GM23248 (cell line): Measurements from ENCODE around the gene PRSS1.

Source experiments
- EZH2 ChIP-seq: fragments of 200-600 bp; sonication (generic); IDR thresholded peaks from 2 replicates; pipeline ENCODE4 v1.6.1; 2018; ENCODE audit warnings: antibody characterized with exemption, mild to moderate bottlenecking; ENCODE audit not compliant: insufficient read depth, poor library complexity, severe bottlenecking
- EZH2phosphoT487 ChIP-seq: fragments of 200-600 bp; sonication (generic); IDR thresholded peaks from 2 replicates; pipeline ENCODE4 v1.6.1; 2018; ENCODE audit warnings: antibody characterized with exemption, moderate library complexity, mild to moderate bottlenecking, low read depth; ENCODE audit not compliant: insufficient read depth

DNA sequence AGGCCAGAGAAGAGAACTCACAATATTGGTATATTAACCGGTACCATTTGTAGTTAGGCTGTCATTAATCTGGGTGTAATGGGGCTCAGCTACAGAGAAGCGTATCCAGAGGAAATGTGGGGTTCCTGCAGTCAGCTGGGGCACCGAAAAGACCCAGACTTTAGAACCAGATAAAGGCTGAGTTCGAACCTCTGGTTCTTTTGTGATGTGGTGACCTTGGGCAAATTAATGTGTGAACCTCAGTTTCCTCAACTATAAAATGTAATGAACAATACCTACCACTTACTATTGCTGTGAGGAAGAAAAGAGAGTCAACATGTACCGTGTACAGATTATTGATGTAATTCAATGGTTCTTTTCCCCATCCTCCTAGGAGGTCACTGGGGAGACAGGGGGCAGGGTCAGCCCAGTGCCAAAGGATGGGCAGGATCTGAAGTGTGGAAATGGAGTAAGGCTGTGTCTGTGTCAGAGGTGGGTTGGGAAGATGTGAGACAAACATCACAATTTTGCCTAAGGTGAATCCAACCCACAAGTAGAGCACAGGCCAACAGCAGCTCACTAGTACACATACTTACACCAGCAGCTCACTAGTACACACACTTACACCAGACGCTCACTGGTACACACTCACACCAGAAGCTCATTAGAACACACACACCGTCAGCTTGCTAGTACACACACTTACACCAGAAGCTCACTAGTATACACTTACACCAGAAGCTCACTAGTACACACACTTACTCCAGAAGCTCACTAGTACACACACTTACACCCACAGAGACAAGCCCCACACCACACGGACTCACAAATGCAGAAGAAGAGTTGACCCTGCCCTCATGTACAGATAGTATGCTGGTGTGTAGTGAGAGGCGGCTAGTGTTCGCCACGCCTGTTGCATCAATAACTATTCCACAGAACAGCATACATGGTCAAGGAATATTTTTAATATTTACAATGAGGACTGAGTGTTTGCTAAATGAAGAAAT, 49.5 kb downstream of the PRSS1 start:
- TF ChIP-seq EZH2: no peak
- TF ChIP-seq EZH2phosphoT487: no peak
